Hepatocyte (in vitro differentiated cells): Measurements from ENCODE around the gene ALPK3. TPM values are rescaled to one million over a fixed set of nuclear protein-coding genes. Genes with fewer than 3 reads are reported as not detected.

ENCODE experiments used
- DNase-seq: peaks from one replicate; pipeline ENCODE4 v3.0.0-alpha.2; 2016; ENCODE audit warnings: low spot score
- H2AFZ ChIP-seq: fragments of 200-600 bp; sonication (generic); 2 replicates; pipeline ENCODE4 v1.6.0; 2016; ENCODE audit warnings: antibody characterized with exemption, mild to moderate bottlenecking
- H3K27ac ChIP-seq: fragments of 200-600 bp; sonication (generic); 2 replicates; pipeline ENCODE4 v1.5.1; 2016; ENCODE audit warnings: mild to moderate bottlenecking
- H3K27me3 ChIP-seq: fragments of 200-600 bp; sonication (generic); 2 replicates; pipeline ENCODE4 v1.6.1; 2016
- H3K36me3 ChIP-seq: fragments of 200-600 bp; sonication (generic); replicated peaks from 2 replicates; pipeline ENCODE4 v1.5.1; 2016; ENCODE audit warnings: low read depth; ENCODE audit not compliant: insufficient read depth
- H3K4me1 ChIP-seq: fragments of 200-600 bp; sonication (generic); 2 replicates; pipeline ENCODE4 v1.5.1; 2016; ENCODE audit warnings: mild to moderate bottlenecking, moderate library complexity; ENCODE audit not compliant: insufficient read depth
- H3K4me2 ChIP-seq: fragments of 200-600 bp; sonication (generic); 2 replicates; pipeline ENCODE4 v1.6.0; 2016
- H3K4me3 ChIP-seq: fragments of 200-600 bp; sonication (generic); 2 replicates; pipeline ENCODE4 v1.5.1; 2016; ENCODE audit warnings: mild to moderate bottlenecking
- H3K79me2 ChIP-seq: fragments of 200-600 bp; sonication (generic); 2 replicates; pipeline ENCODE4 v1.6.0; 2017; ENCODE audit warnings: mild to moderate bottlenecking
- H3K9me2 ChIP-seq: fragments of 200-600 bp; sonication (generic); replicated peaks from 2 replicates; pipeline ENCODE4 v1.6.0; 2017; ENCODE audit warnings: mild to moderate bottlenecking; ENCODE audit not compliant: insufficient read depth
- H3K9me3 ChIP-seq: fragments of 200-600 bp; sonication (generic); 2 replicates; pipeline ENCODE4 v1.5.1; 2016; ENCODE audit warnings: low read depth, mild to moderate bottlenecking
- H4K20me1 ChIP-seq: fragments of 200-600 bp; sonication (generic); 2 replicates; pipeline ENCODE4 v1.6.0; 2016; ENCODE audit warnings: mild to moderate bottlenecking; ENCODE audit not compliant: insufficient read depth, poor library complexity, severe bottlenecking
- EZH2 ChIP-seq: fragments of 200-600 bp; sonication (generic); IDR thresholded peaks from 2 replicates; pipeline ENCODE4 v1.6.1; 2016; ENCODE audit warnings: antibody characterized with exemption, mild to moderate bottlenecking, borderline replicate concordance
- EZH2phosphoT487 ChIP-seq: fragments of 200-600 bp; sonication (generic); IDR thresholded peaks from one replicate; pipeline ENCODE4 v1.6.1; 2018; ENCODE audit warnings: antibody characterized with exemption, mild to moderate bottlenecking, low read depth, moderate library complexity; ENCODE audit not compliant: unreplicated experiment, severe bottlenecking
- WGBS: methylation state at CpG from one replicate; pipeline ENCODE4 v1.1.6; 2016; ENCODE audit warnings: low lambda C conversion rate; ENCODE audit errors: missing lambda C conversion rate; 5-methylcytosine and 5-hydroxymethylcytosine counted together
- polyA plus RNA-seq: library from polyadenylated mRNA; unstranded; fragments of >200 nt; fragmentation: Nextera tagmentation; extraction: Ambion mirVana; gene quantifications from 2 replicates; pipeline ENCODE4 v1.2.1, GENCODE V29; 2016
- total RNA-seq: library from RNA; depleted of rRNA; stranded (reverse); fragments of >200 nt; gene quantifications from 2 replicates; pipeline ENCODE4 v1.2.3, GENCODE V29; 2014
- TF ChIP-seq, protein P1 (sequence below): fragments of 200-600 bp; sonication (generic); IDR thresholded peaks from 2 replicates; pipeline ENCODE4 v1.5.1; 2016; ENCODE audit warnings: antibody characterized with exemption, mild to moderate bottlenecking; ENCODE audit not compliant: poor library complexity

Gene ALPK3
- total and polyA plus RNA-seq, 2 experiments from 2014 or later, result 7.1 to 25.3 TPM

DNA sequence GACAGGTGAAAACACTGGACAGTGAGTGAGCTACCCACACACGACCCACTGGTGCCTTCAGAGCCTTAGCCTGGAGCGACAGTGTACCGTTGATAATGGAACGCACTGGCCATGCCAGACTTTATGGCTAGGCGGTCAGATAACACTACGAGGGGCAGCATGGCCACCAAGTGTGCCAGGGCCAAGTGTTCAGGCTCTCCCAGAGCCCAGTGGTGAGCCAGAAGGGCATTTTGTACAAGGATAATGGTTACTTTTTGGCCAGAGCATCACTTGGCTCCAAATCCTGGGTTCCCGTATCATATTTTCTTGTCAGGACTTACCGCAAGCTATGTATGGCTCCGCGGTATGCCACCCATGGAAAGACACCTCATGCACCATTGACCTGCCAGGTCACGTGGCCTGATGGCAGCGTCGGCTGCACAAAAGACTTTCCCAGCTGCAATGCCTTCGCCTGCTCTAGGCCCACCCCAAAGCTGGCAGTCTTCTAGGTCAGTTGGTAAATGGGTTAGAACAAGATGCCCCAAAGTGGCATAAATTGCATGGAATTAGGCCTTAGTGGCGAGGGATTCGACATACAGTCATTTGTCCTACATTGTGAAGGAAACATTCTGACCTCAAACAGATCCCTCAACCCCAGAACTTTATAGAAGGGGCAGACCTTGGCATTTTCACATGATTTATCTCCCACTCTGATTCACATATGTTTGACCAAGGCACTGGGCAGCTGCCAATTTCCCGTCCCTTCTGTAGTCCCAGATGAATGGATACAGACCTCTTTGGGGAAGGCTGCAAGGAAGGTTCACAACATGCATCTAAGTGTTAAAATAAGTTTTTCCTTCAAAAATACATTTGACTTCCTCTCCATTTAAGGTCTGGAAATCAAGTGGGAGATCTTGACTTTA lies 55.1 kb downstream of the ALPK3 start:
- no peaks in the 10 kb centered on the region for H3K9me3 ChIP-seq
- H2AFZ ChIP-seq, result no peak overlapping the region
- no peaks in the 10 kb centered on the region for H3K4me1 ChIP-seq
- H3K27ac ChIP-seq, result no peak overlapping the region
- 95% methylated on average over 17 of the region's 17 CpGs for WGBS
- no peaks in the 10 kb centered on the region for H3K27me3 ChIP-seq
- no peaks in the 10 kb centered on the region for H3K9me2 ChIP-seq
- no peak overlapping the region for H3K4me2 ChIP-seq
- no peak for DNase-seq
- no peaks in the 10 kb centered on the region for H3K36me3 ChIP-seq
- TF ChIP-seq, protein P1, sequence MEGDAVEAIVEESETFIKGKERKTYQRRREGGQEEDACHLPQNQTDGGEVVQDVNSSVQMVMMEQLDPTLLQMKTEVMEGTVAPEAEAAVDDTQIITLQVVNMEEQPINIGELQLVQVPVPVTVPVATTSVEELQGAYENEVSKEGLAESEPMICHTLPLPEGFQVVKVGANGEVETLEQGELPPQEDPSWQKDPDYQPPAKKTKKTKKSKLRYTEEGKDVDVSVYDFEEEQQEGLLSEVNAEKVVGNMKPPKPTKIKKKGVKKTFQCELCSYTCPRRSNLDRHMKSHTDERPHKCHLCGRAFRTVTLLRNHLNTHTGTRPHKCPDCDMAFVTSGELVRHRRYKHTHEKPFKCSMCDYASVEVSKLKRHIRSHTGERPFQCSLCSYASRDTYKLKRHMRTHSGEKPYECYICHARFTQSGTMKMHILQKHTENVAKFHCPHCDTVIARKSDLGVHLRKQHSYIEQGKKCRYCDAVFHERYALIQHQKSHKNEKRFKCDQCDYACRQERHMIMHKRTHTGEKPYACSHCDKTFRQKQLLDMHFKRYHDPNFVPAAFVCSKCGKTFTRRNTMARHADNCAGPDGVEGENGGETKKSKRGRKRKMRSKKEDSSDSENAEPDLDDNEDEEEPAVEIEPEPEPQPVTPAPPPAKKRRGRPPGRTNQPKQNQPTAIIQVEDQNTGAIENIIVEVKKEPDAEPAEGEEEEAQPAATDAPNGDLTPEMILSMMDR, result no peak
- no peak for TF ChIP-seq EZH2
- TF ChIP-seq EZH2phosphoT487, result no peak
- no peaks in the 10 kb centered on the region for H4K20me1 ChIP-seq
- no peaks in the 10 kb centered on the region for H3K79me2 ChIP-seq
- H3K4me3 ChIP-seq, result no peak overlapping the region

DNA sequence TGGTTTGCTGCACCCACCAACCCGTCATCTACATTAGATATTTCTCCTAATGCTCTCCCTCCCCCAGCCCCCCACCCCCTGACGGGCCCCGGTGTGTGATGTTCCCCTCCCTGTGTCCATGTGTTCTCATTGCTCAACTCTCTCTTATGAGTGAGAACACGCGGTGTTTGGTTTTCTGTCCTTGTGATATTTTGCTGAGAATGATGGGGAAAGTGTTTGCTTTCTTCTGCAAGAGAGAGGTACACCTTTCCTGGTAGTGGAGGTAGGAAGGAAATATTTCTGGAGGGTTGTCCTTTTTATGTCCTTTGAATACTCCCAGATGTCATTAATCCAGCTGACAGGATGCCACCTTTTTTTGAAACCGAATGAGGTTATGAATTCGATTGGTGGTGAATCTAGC lies 56.8 kb downstream of the ALPK3 start:
- H3K36me3 ChIP-seq, result no peaks in the 10 kb centered on the region
- H2AFZ ChIP-seq, result no peak overlapping the region
- TF ChIP-seq EZH2 (no peak), EZH2phosphoT487 (no peak)
- TF ChIP-seq, protein P1, result no peak
- no peaks in the 10 kb centered on the region for H3K9me2 ChIP-seq
- no peaks in the 10 kb centered on the region for H3K27me3 ChIP-seq
- H3K79me2 ChIP-seq, result no peaks in the 10 kb centered on the region
- no peaks in the 10 kb centered on the region for H4K20me1 ChIP-seq
- H3K27ac ChIP-seq, result no peak overlapping the region
- no peak for DNase-seq
- no peaks in the 10 kb centered on the region for H3K9me3 ChIP-seq
- peaks cover 3% of the 10 kb centered on the region for H3K4me1 ChIP-seq
- no peak overlapping the region for H3K4me2 ChIP-seq
- no peak overlapping the region for H3K4me3 ChIP-seq
- 74% methylated on average over 6 of the region's 7 CpGs for WGBS

GRCh38 chr15:84874981-84875699 lies 58.0 kb downstream of the ALPK3 start:
- Histone ChIP-seq H2AFZ (no peak overlapping the region), H3K9me3 (no peaks in the 10 kb centered on the region), H3K9me2 (no peaks in the 10 kb centered on the region), H3K4me3 (no peak overlapping the region), H3K4me1 (peaks cover 3% of the 10 kb centered on the region), H4K20me1 (no peaks in the 10 kb centered on the region), H3K27ac (no peak overlapping the region), H3K27me3 (no peaks in the 10 kb centered on the region), H3K79me2 (no peaks in the 10 kb centered on the region), H3K4me2 (no peak overlapping the region), H3K36me3 (no peaks in the 10 kb centered on the region)
- no peak for DNase-seq
- TF ChIP-seq, protein P1, result no peak
- TF ChIP-seq EZH2, result no peak
- no peak for TF ChIP-seq EZH2phosphoT487
- WGBS, result 83% methylated on average over 5 of the region's 5 CpGs
